Ascending aorta (tissue), 2 donors: ENCODE results near the gene SNX25. TPM values are rescaled to one million over a fixed set of nuclear protein-coding genes. Genes with fewer than 3 reads are reported as not detected.
"Not testable (repeated sequence)": the region's sequence is repeated elsewhere in the genome, so short reads cannot be mapped to it uniquely, and the experiment has no call there.

ENCODE experiments used
- DNase-seq, 2 donors: peaks; one replicate each; pipeline ENCODE4 v3.0.0-alpha.2; 2019; ENCODE audit warnings: low spot score in 2 of 2
- H3K27ac ChIP-seq, 2 donors: fragments of 200-600 bp; sonication (generic); one replicate each; pipeline ENCODE4 v1.5.1; 2016 to 2017; ENCODE audit warnings: mild to moderate bottlenecking in 1 of 2
- H3K27me3 ChIP-seq: fragments of 200-600 bp; sonication (generic); one replicate; pipeline ENCODE4 v1.5.1; 2017
- H3K36me3 ChIP-seq, 2 donors: fragments of 200-600 bp; sonication (generic); one replicate each; pipeline ENCODE4 v1.5.1; 2016
- H3K4me1 ChIP-seq, 2 donors: fragments of 200-600 bp; sonication (generic); one replicate each; pipeline ENCODE4 v1.5.1; 2016 to 2017; ENCODE audit warnings: mild to moderate bottlenecking in 1 of 2
- H3K4me3 ChIP-seq, 2 donors: fragments of 200-600 bp; sonication (generic); one replicate each; pipeline ENCODE4 v1.5.1; 2016 to 2017; ENCODE audit warnings: mild to moderate bottlenecking in 1 of 2
- H3K9me3 ChIP-seq, 2 donors: fragments of 200-600 bp; sonication (generic); one replicate each; pipeline ENCODE4 v1.5.1; 2016
- CTCF ChIP-seq, 3 experiments: fragments of 200-600 bp in 2 of 3; fragments of 450-650 bp in 1 of 3; sonication (generic) in 2 of 3; IDR thresholded peaks; one replicate each; pipeline ENCODE4 v1.5.1; 2016 to 2019; ENCODE audit warnings: antibody characterized with exemption in 3 of 3, mild to moderate bottlenecking in 1 of 3, moderate library complexity in 1 of 3
- intact Hi-C: fragments of 100-400 bp; cut with DNase I; formaldehyde crosslinking; loops from one replicate; pipeline ENCODE4 v1.15.1; 2023
- total RNA-seq: library from RNA; depleted of rRNA; stranded (reverse); fragments of >200 nt; gene quantifications from one replicate; pipeline ENCODE4 v1.1.0, GENCODE V29; 2016

Gene SNX25
- total RNA-seq, 1 donor from 2014 or later, result 18.7 TPM

DNA sequence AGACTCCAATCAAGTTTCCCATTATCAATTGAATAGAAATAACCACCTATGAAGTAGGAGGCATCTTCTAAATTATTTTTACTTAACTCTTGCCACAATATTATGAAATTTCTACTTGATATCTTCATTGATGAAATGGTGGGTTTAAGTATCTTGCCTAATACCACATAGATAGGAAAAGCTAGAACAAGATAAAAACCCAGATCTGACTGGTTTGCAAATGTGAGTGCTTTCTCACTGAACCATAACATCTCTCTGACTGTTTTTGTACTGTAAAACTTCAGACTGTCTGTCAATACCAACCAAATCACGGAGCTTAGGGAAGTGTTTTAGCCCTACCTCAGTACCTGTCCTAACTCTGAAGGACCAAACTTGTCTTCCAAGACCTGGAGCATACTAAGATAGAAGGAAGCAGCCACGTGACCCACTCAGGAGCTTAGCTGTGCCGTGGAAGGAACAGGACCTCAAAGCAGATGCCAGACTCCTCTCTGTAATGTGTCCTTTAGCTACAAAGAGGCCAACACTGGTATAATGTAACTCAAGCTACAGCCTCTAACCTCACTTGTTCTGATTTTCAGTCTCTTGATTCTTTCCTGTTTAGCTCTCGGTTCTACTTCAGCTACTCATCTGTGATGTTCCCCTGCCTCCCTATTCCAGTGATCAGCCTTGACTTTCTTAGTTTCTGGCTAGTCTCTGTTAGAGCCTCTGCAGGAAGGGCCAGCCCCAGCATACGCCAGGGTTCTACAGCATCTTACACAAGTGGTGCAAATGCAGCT is 101.9 kb downstream of the SNX25 start:
- H3K36me3 ChIP-seq, result peaks cover 25 to 31% of the 10 kb centered on the region in 2 donors
- H3K4me3 ChIP-seq, result no peak overlapping the region
- no peak overlapping the region for H3K27ac ChIP-seq
- no peak for DNase-seq
- H3K27me3 ChIP-seq, result no peaks in the 10 kb centered on the region
- H3K9me3 ChIP-seq, result no peaks in the 10 kb centered on the region
- intact Hi-C loops, result no loop called here
- TF ChIP-seq CTCF (IDR thresholded peaks at IDR 0.05), result no peak
- no peaks in the 10 kb centered on the region for H3K4me1 ChIP-seq

DNA sequence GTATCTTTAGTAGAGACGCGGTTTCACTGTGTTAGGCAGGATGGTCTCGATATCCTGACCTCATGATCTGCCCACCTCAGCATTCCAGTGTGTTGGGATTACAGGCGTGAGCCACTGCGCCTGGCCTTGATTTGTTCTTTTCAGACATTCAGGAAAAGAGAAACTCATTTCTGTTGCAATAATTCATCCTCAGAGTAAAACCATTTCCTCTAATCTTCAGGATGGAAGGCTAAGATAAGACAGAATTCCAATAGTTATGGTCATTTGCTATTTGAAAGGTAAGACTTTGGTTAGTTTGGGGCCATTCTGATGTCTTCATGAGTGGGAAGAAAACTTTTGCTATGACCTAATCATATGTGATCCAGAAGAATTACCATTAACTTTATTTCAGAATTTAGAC is 103.3 kb downstream of the SNX25 start:
- H3K4me1 ChIP-seq, result no peaks in the 10 kb centered on the region
- DNase-seq, result no peak
- no peak for TF ChIP-seq CTCF (IDR thresholded peaks at IDR 0.05)
- H3K36me3 ChIP-seq, result peaks cover 25 to 31% of the 10 kb centered on the region in 2 donors
- intact Hi-C loops, result no loop called here
- H3K27ac ChIP-seq, result no peak overlapping the region
- no peaks in the 10 kb centered on the region for H3K9me3 ChIP-seq
- H3K4me3 ChIP-seq, result no peak overlapping the region
- no peaks in the 10 kb centered on the region for H3K27me3 ChIP-seq

- peaks cover 16 to 24% of the 10 kb centered on the region in 2 donors for H3K36me3 ChIP-seq
- H3K27me3 ChIP-seq, DNase-seq, H3K9me3 ChIP-seq, intact Hi-C loops, H3K4me1 ChIP-seq, H3K4me3 ChIP-seq, H3K27ac ChIP-seq: not testable (repeated sequence)
These were observed 108.1 kb downstream of the SNX25 start for GRCh38 chr4:185317462-185317861.

DNA sequence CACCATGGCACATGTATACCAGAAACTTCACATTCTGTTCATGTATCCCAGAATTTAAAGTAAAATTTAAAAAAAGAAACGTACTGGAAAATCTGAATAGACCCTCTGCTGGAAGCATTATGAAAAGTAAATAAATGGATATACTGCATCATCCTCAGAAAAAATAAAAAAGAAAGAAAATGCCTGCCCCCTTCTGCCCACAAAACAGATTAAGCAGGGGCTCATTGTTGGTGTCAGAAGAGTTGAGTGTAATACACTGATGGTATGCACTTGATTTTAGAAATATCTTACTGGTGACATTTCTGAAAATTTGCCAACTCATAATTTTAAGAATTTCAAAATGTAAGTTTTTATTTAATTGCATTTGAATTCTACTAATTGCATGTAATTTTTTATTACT is 108.5 kb downstream of the SNX25 start:
- no peaks in the 10 kb centered on the region for H3K27me3 ChIP-seq
- no peak overlapping the region for H3K27ac ChIP-seq
- no peaks in the 10 kb centered on the region for H3K9me3 ChIP-seq
- H3K4me3 ChIP-seq, result no peak overlapping the region
- H3K4me1 ChIP-seq, result no peaks in the 10 kb centered on the region
- TF ChIP-seq CTCF (IDR thresholded peaks at IDR 0.05), result no peak
- DNase-seq, result no peak
- peaks cover 14 to 24% of the 10 kb centered on the region in 2 donors for H3K36me3 ChIP-seq
- intact Hi-C loops, result no loop called here

GRCh38 chr4:185318679-185319078 is 109.3 kb downstream of the SNX25 start:
- no peak for TF ChIP-seq CTCF (IDR thresholded peaks at IDR 0.05)

GRCh38 chr4:185322803-185323202 is 113.4 kb downstream of the SNX25 start:
- no peak overlapping the region for H3K27ac ChIP-seq
- intact Hi-C loops, result no loop called here
- H3K4me1 ChIP-seq, result no peaks in the 10 kb centered on the region
- no peak overlapping the region for H3K4me3 ChIP-seq
- H3K36me3 ChIP-seq, result peaks cover 6 to 10% of the 10 kb centered on the region in 2 donors
- no peaks in the 10 kb centered on the region for H3K9me3 ChIP-seq
- no peaks in the 10 kb centered on the region for H3K27me3 ChIP-seq
- DNase-seq, result no peak
- no peak for TF ChIP-seq CTCF (IDR thresholded peaks at IDR 0.05)

More at GRCh38 chr4:185318679-185319078, 109.3 kb downstream of the SNX25 start:
- H3K36me3 ChIP-seq, result peaks cover 9 to 22% of the 10 kb centered on the region in 2 donors
- H3K27ac ChIP-seq, result no peak overlapping the region
- DNase-seq, result no peak
- intact Hi-C loops, result no loop called here
- H3K4me3 ChIP-seq, result no peak overlapping the region
- no peaks in the 10 kb centered on the region for H3K9me3 ChIP-seq
- H3K4me1 ChIP-seq, result no peaks in the 10 kb centered on the region
- H3K27me3 ChIP-seq, result no peaks in the 10 kb centered on the region
